ENCODE measurements around the gene ACOT8.
A peak's percentile ranks its signal among the peaks of the same experiment; 100 is the strongest.
"Not testable (repeated sequence)": the region's sequence is repeated elsewhere in the genome, so short reads cannot be mapped to it uniquely, and the experiment has no call there.

Gene ACOT8

GRCh38 chr20:45886590-45887345, 29.6 kb upstream of the ACOT8 start:
- DNase-seq: no peak

- no peak for DNase-seq
Measured at GRCh38 chr20:45883100-45883469, 25.9 kb upstream of the ACOT8 start.

- no peak for DNase-seq
Measured at GRCh38 chr20:45882469-45883099, 25.4 kb upstream of the ACOT8 start.

GRCh38 chr20:45880988-45881788, 24.0 kb upstream of the ACOT8 start, which contains the start of gene ZSWIM1:
TSS of gene ZSWIM1 (plus strand) at chr20:45881227. CDS start at chr20:45882593, 1,366 bp downstream.
- DNase-seq: peak; percentile 98

GRCh38 chr20:45878076-45878761, 21.0 kb upstream of the ACOT8 start:
- DNase-seq: no peak

- DNase-seq: no peak
Measured at GRCh38 chr20:45874576-45874975, 17.4 kb upstream of the ACOT8 start.

GRCh38 chr20:45874104-45874481, 16.9 kb upstream of the ACOT8 start:
- DNase-seq: not testable (repeated sequence)

GRCh38 chr20:45873409-45874103, 16.4 kb upstream of the ACOT8 start:
- no peak for DNase-seq

GRCh38 chr20:45872626-45873025, 15.4 kb upstream of the ACOT8 start:
- no peak for DNase-seq

GRCh38 chr20:45867819-45868176, 10.6 kb upstream of the ACOT8 start:
- no peak for DNase-seq

GRCh38 chr20:45867136-45867818, 10.1 kb upstream of the ACOT8 start:
- DNase-seq: no peak

GRCh38 chr20:45866454-45866853, 9.3 kb upstream of the ACOT8 start:
- no peak for DNase-seq

GRCh38 chr20:45863543-45864470, 6.6 kb upstream of the ACOT8 start:
- peak; percentile 42 for DNase-seq

- peak; percentile 44 for DNase-seq
Measured at GRCh38 chr20:45861221-45862075, 4.3 kb upstream of the ACOT8 start.

GRCh38 chr20:45860560-45861220, 3.5 kb upstream of the ACOT8 start:
- DNase-seq: no peak

- DNase-seq: no peak
Measured at GRCh38 chr20:45859916-45860315, 2.7 kb upstream of the ACOT8 start.

GRCh38 chr20:45857882-45858216, 657 bp upstream of the ACOT8 start:
- no peak for DNase-seq

- DNase-seq: no peak
Measured at GRCh38 chr20:45853484-45853883, 3.7 kb downstream of the ACOT8 start.

GRCh38 chr20:45852326-45852725, 4.9 kb downstream of the ACOT8 start:
- no peak for DNase-seq
